Measurements from ENCODE around the gene NLGN2. TPM values are rescaled to one million over a fixed set of nuclear protein-coding genes. Genes with fewer than 3 reads are reported as not detected.
"Not testable (repeated sequence)": the region's sequence is repeated elsewhere in the genome, so short reads cannot be mapped to it uniquely, and the experiment has no call there.

NLGN2 gene
- total RNA-seq, 1 donor from 2014 or later: 90.8 TPM

GRCh38 chr17:7367918-7368598 is 39.6 kb upstream of the NLGN2 start:
- no peak overlapping the region for H3K4me3 Mint-ChIP-seq (ENCODE audit: unreplicated experiment)

DNA sequence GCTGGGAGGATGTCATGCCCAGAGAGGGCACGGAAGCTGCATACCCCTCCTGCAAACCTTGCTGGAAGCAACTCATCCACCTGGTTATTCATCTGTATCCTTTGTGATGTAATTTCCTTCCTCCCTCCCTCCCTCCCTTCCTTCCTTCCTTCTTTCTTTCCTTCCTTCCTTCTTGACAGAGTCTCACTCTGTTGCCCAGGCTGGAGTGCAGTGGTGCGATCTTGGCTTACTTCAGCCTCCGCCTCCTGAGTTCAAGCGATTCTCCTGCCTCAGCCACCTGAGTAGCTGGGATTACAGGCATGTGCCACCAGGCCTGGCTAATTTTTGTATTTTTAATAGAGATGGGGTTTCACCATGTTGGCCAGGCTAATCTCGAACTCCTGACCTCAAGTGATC is 39.0 kb upstream of the NLGN2 start:
- H3K4me1 Mint-ChIP-seq (ENCODE audit: low read depth, unreplicated experiment); H3K4me3 Mint-ChIP-seq (ENCODE audit: unreplicated experiment); H3K27me3 Mint-ChIP-seq (ENCODE audit: unreplicated experiment); H3K27ac Mint-ChIP-seq (ENCODE audit: unreplicated experiment); DNase-seq; H3K36me3 Mint-ChIP-seq (ENCODE audit: unreplicated experiment); H3K9me3 Mint-ChIP-seq (ENCODE audit: unreplicated experiment): not testable (repeated sequence)

More at GRCh38 chr17:7367918-7368598, 39.6 kb upstream of the NLGN2 start:
- Mint-ChIP-seq H3K9me3 (ENCODE audit: unreplicated experiment) (peaks cover 3% of the 10 kb centered on the region), H3K4me1 (ENCODE audit: low read depth, unreplicated experiment) (no peaks in the 10 kb centered on the region), H3K27me3 (ENCODE audit: unreplicated experiment) (peaks cover 1% of the 10 kb centered on the region), H3K27ac (ENCODE audit: unreplicated experiment) (no peak overlapping the region), H3K36me3 (ENCODE audit: unreplicated experiment) (peaks cover 3% of the 10 kb centered on the region)
- DNase-seq: no peak
- TF ChIP-seq, protein P1, sequence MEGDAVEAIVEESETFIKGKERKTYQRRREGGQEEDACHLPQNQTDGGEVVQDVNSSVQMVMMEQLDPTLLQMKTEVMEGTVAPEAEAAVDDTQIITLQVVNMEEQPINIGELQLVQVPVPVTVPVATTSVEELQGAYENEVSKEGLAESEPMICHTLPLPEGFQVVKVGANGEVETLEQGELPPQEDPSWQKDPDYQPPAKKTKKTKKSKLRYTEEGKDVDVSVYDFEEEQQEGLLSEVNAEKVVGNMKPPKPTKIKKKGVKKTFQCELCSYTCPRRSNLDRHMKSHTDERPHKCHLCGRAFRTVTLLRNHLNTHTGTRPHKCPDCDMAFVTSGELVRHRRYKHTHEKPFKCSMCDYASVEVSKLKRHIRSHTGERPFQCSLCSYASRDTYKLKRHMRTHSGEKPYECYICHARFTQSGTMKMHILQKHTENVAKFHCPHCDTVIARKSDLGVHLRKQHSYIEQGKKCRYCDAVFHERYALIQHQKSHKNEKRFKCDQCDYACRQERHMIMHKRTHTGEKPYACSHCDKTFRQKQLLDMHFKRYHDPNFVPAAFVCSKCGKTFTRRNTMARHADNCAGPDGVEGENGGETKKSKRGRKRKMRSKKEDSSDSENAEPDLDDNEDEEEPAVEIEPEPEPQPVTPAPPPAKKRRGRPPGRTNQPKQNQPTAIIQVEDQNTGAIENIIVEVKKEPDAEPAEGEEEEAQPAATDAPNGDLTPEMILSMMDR (IDR thresholded peaks at IDR 0.05; ENCODE audit: partially characterized antibody, unreplicated experiment): no peak

- peaks cover 3% of the 10 kb centered on the region for H3K36me3 Mint-ChIP-seq (ENCODE audit: unreplicated experiment)
- no peaks in the 10 kb centered on the region for H3K4me1 Mint-ChIP-seq (ENCODE audit: low read depth, unreplicated experiment)
- no peak overlapping the region for H3K4me3 Mint-ChIP-seq (ENCODE audit: unreplicated experiment)
- TF ChIP-seq, protein P1 (IDR thresholded peaks at IDR 0.05; ENCODE audit: partially characterized antibody, unreplicated experiment): no peak
- H3K27ac Mint-ChIP-seq (ENCODE audit: unreplicated experiment): no peak overlapping the region
- no peak for DNase-seq
- peaks cover 3% of the 10 kb centered on the region for H3K9me3 Mint-ChIP-seq (ENCODE audit: unreplicated experiment)
- H3K27me3 Mint-ChIP-seq (ENCODE audit: unreplicated experiment): peaks cover 1% of the 10 kb centered on the region
These were observed 37.8 kb upstream of the NLGN2 start for GRCh38 chr17:7369825-7370224.

GRCh38 chr17:7370853-7371252 is 36.8 kb upstream of the NLGN2 start:
- Mint-ChIP-seq H3K27me3 (ENCODE audit: unreplicated experiment) (peaks cover 1% of the 10 kb centered on the region), H3K4me1 (ENCODE audit: low read depth, unreplicated experiment) (no peaks in the 10 kb centered on the region), H3K4me3 (ENCODE audit: unreplicated experiment) (no peak overlapping the region), H3K36me3 (ENCODE audit: unreplicated experiment) (no peaks in the 10 kb centered on the region), H3K27ac (ENCODE audit: unreplicated experiment) (no peak overlapping the region), H3K9me3 (ENCODE audit: unreplicated experiment) (no peaks in the 10 kb centered on the region)
- TF ChIP-seq, protein P1 (IDR thresholded peaks at IDR 0.05; ENCODE audit: partially characterized antibody, unreplicated experiment): no peak
- no peak for DNase-seq

GRCh38 chr17:7374353-7374752 is 33.3 kb upstream of the NLGN2 start:
- H3K36me3 Mint-ChIP-seq (ENCODE audit: unreplicated experiment): peaks cover 5% of the 10 kb centered on the region
- peaks cover 4% of the 10 kb centered on the region for H3K9me3 Mint-ChIP-seq (ENCODE audit: unreplicated experiment)
- H3K4me3 Mint-ChIP-seq (ENCODE audit: unreplicated experiment): no peak overlapping the region
- DNase-seq: no peak
- H3K4me1 Mint-ChIP-seq (ENCODE audit: low read depth, unreplicated experiment): no peaks in the 10 kb centered on the region
- no peak overlapping the region for H3K27ac Mint-ChIP-seq (ENCODE audit: unreplicated experiment)
- H3K27me3 Mint-ChIP-seq (ENCODE audit: unreplicated experiment): peaks cover under 1% of the 10 kb centered on the region
- TF ChIP-seq, protein P1 (IDR thresholded peaks at IDR 0.05; ENCODE audit: partially characterized antibody, unreplicated experiment): no peak
